Activated CD4-positive, CD25-positive, alpha-beta regulatory T cell treated with anti-CD3 and anti-CD28 coated beads, Interleukin-2, amount 50 U/mL, for 24 hours (primary cell): Measurements from ENCODE around the gene NFX1.
"Not testable (repeated sequence)": the region's sequence is repeated elsewhere in the genome, so short reads cannot be mapped to it uniquely, and the experiment has no call there.

ENCODE experiments used
- ATAC-seq, 2 donors: fragments of 150-1000 bp; cut with Tn5 transposase; one replicate each; pipeline ENCODE4 v1.10.0; 2021; ENCODE audit warnings: mild to moderate bottlenecking in 1 of 2, moderate library complexity in 1 of 2

The NFX1 gene

GRCh38 chr9:33393581-33393980 is 103.3 kb downstream of the NFX1 start:
- no peak for ATAC-seq

- not testable (repeated sequence) for ATAC-seq
These were observed 103.7 kb downstream of the NFX1 start for GRCh38 chr9:33393986-33394385.

GRCh38 chr9:33395159-33395879 is 105.0 kb downstream of the NFX1 start:
- not testable (repeated sequence) for ATAC-seq

GRCh38 chr9:33397801-33398200 is 107.5 kb downstream of the NFX1 start:
- ATAC-seq, result not testable (repeated sequence)

- ATAC-seq, result not testable (repeated sequence)
These were observed 108.7 kb downstream of the NFX1 start for GRCh38 chr9:33399047-33399446.

GRCh38 chr9:33401809-33402208 is 111.5 kb downstream of the NFX1 start:
- not testable (repeated sequence) for ATAC-seq

GRCh38 chr9:33402371-33402770 is 112.1 kb downstream of the NFX1 start, which contains the start of gene AQP7:
Gene AQP7 (minus strand): TSS chr9:33402568. CDS start chr9:33401262, 1,306 bp downstream.
- not testable (repeated sequence) for ATAC-seq

- no peak for ATAC-seq
These were observed 113.8 kb downstream of the NFX1 start for GRCh38 chr9:33403941-33404787.

- ATAC-seq, result no peak
These were observed 114.6 kb downstream of the NFX1 start for GRCh38 chr9:33404788-33405362.

GRCh38 chr9:33407061-33407460 is 116.7 kb downstream of the NFX1 start:
- ATAC-seq, result no peak

- no peak for ATAC-seq
These were observed 117.8 kb downstream of the NFX1 start for GRCh38 chr9:33408087-33408486.

GRCh38 chr9:33414268-33414667 is 124.0 kb downstream of the NFX1 start:
- ATAC-seq, result no peak

GRCh38 chr9:33414889-33415500 is 124.7 kb downstream of the NFX1 start:
- ATAC-seq, result no peak

- peak; percentile 87 to 88 for ATAC-seq
These were observed 125.3 kb downstream of the NFX1 start for GRCh38 chr9:33415501-33416038.

- peak in 1 of 2 donors; percentile 39 for ATAC-seq
These were observed 126.7 kb downstream of the NFX1 start for GRCh38 chr9:33416996-33417395.

- no peak for ATAC-seq
These were observed 127.8 kb downstream of the NFX1 start for GRCh38 chr9:33418090-33418489.

GRCh38 chr9:33419708-33420303 is 129.5 kb downstream of the NFX1 start:
- no peak for ATAC-seq
